ENCODE results near the gene MREG. TPM values are rescaled to one million over a fixed set of nuclear protein-coding genes. Genes with fewer than 3 reads are reported as not detected.
"Not testable (repeated sequence)": the region's sequence is repeated elsewhere in the genome, so short reads cannot be mapped to it uniquely, and the experiment has no call there.

MREG gene
- total and polyA plus RNA-seq, 7 donors: 0.99 to 8.8 (median 1.5) TPM

- no peaks in the 10 kb centered on the region for H3K27me3 ChIP-seq
- H3K4me3 ChIP-seq: no peak overlapping the region
- no peaks in the 10 kb centered on the region for H3K4me1 ChIP-seq
- H3K9me3 ChIP-seq: no peaks in the 10 kb centered on the region
- 21 to 49% methylated on average over 2 of the region's 2 CpGs for WGBS, 2 donors
- peaks cover 0 to 7% (median 0%) of the 10 kb centered on the region in 4 donors for H3K36me3 ChIP-seq
- no peak overlapping the region for H3K27ac ChIP-seq
- DNase-seq: no peak
- no peak for TF ChIP-seq EP300 (IDR thresholded peaks at IDR 0.05)
- TF ChIP-seq CTCF (IDR thresholded peaks at IDR 0.05): no peak
- no peak for TF ChIP-seq POLR2A (IDR thresholded peaks at IDR 0.05)
- intact Hi-C loops (cut with DNase I): no loop called here
Observed at GRCh38 chr2:215998636-215999035, 14.7 kb downstream of the MREG start.

- Histone ChIP-seq H3K36me3 (peaks cover 0 to 7% (median 0%) of the 10 kb centered on the region in 4 donors), H3K27ac (no peak overlapping the region), H3K9me3 (no peaks in the 10 kb centered on the region), H3K27me3 (no peaks in the 10 kb centered on the region), H3K4me1 (no peaks in the 10 kb centered on the region), H3K4me3 (no peak overlapping the region)
- intact Hi-C loops (cut with DNase I): no loop called here
- DNase-seq: no peak
- 91 to 92% methylated on average over 1 of the region's 1 CpG for WGBS, 2 donors
- TF ChIP-seq POLR2AphosphoS5 (IDR thresholded peaks at IDR 0.05): no peak
- TF ChIP-seq EP300 (IDR thresholded peaks at IDR 0.05): no peak
- no peak for TF ChIP-seq CTCF (IDR thresholded peaks at IDR 0.05)
- TF ChIP-seq POLR2A (IDR thresholded peaks at IDR 0.05): no peak
Observed at GRCh38 chr2:215997219-215997618, 16.1 kb downstream of the MREG start.

- Histone ChIP-seq H3K27me3 (no peaks in the 10 kb centered on the region), H3K4me1 (no peaks in the 10 kb centered on the region), H3K27ac (no peak overlapping the region), H3K36me3 (peaks cover 0 to 7% (median 0%) of the 10 kb centered on the region in 4 donors), H3K9me3 (peaks cover 0 to 3% (median 0%) of the 10 kb centered on the region in 4 donors), H3K4me3 (no peak overlapping the region)
- TF ChIP-seq EP300 (IDR thresholded peaks at IDR 0.05) (no peak), POLR2A (IDR thresholded peaks at IDR 0.05) (no peak), POLR2AphosphoS5 (IDR thresholded peaks at IDR 0.05) (no peak), CTCF (IDR thresholded peaks at IDR 0.05) (no peak)
- intact Hi-C loops (cut with DNase I): no loop called here
- no peak for DNase-seq
- 93 to 94% methylated on average over 4 of the region's 4 CpGs for WGBS, 2 donors
Observed at GRCh38 chr2:215994911-215995310, 18.4 kb downstream of the MREG start.

- H3K4me1 ChIP-seq; DNase-seq; intact Hi-C loops (cut with DNase I); H3K36me3 ChIP-seq; H3K9me3 ChIP-seq; H3K27ac ChIP-seq; H3K4me3 ChIP-seq; H3K27me3 ChIP-seq: not testable (repeated sequence)
- WGBS, 2 donors: 90 to 97% methylated on average over 5 of the region's 5 CpGs
Observed at GRCh38 chr2:215988556-215989207, 24.7 kb downstream of the MREG start.

GRCh38 chr2:215985257-215985656, 28.1 kb downstream of the MREG start:
- no peak overlapping the region for H3K27ac ChIP-seq
- no peak for DNase-seq
- intact Hi-C loops (cut with DNase I): no loop called here
- TF ChIP-seq POLR2A (IDR thresholded peaks at IDR 0.05) (no peak), CTCF (IDR thresholded peaks at IDR 0.05) (no peak), POLR2AphosphoS5 (IDR thresholded peaks at IDR 0.05) (no peak), EP300 (IDR thresholded peaks at IDR 0.05) (no peak)
- no peak overlapping the region for H3K4me3 ChIP-seq
- no peaks in the 10 kb centered on the region for H3K36me3 ChIP-seq
- WGBS, 2 donors: 32 to 74% methylated on average over 1 of the region's 1 CpG
- no peaks in the 10 kb centered on the region for H3K9me3 ChIP-seq
- H3K27me3 ChIP-seq: no peaks in the 10 kb centered on the region
- H3K4me1 ChIP-seq: no peaks in the 10 kb centered on the region

Measured in sigmoid colon (tissue), 7 donors.